ENCODE measurements around the gene PHTF2.

DNA sequence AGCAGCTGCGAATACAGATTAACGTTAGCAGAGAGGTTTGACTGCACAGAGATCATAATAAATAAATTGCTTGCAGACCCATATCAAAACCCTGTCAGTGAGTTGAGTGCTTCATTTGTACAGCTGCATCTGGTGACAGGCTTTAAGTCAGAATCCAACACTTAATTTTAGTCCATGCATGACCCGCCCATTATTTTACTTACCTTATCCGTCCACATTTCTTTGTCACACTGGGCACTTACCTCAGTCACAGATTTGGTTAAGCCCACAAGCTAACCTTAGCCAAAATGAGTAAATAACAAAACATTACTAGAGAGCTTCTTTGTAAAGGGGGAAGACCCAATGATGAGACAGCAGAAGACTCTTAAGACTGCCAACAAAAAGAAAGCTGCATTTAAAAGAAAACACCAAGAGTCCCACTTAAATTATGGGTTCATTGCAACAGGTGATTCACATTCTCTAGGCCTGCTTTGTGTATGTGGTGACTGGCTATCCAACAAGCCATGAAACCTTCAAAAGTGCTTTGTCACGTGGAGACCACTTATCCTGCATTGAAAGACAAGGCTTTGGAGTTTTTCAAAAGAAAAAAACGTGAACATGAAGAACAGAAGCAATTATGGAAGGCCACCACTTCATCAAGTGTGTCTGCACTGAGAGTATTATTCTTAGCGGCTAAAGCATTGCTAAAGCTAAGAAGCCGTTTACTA lies 32.2 kb downstream of the PHTF2 start:
- TF ChIP-seq EZH2phosphoT487 (IDR thresholded peaks at IDR 0.05) (no peak), EZH2 (IDR thresholded peaks at IDR 0.05) (no peak)
- TF ChIP-seq, protein P1, sequence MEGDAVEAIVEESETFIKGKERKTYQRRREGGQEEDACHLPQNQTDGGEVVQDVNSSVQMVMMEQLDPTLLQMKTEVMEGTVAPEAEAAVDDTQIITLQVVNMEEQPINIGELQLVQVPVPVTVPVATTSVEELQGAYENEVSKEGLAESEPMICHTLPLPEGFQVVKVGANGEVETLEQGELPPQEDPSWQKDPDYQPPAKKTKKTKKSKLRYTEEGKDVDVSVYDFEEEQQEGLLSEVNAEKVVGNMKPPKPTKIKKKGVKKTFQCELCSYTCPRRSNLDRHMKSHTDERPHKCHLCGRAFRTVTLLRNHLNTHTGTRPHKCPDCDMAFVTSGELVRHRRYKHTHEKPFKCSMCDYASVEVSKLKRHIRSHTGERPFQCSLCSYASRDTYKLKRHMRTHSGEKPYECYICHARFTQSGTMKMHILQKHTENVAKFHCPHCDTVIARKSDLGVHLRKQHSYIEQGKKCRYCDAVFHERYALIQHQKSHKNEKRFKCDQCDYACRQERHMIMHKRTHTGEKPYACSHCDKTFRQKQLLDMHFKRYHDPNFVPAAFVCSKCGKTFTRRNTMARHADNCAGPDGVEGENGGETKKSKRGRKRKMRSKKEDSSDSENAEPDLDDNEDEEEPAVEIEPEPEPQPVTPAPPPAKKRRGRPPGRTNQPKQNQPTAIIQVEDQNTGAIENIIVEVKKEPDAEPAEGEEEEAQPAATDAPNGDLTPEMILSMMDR (IDR thresholded peaks at IDR 0.05) = no peak
